ENCODE results near the gene KIAA0040. TPM values are rescaled to one million over a fixed set of nuclear protein-coding genes. Genes with fewer than 3 reads are reported as not detected.

KIAA0040 gene
- total and polyA plus RNA-seq, 4 donors, result 4.6 to 12.0 (median 5.7) TPM

DNA sequence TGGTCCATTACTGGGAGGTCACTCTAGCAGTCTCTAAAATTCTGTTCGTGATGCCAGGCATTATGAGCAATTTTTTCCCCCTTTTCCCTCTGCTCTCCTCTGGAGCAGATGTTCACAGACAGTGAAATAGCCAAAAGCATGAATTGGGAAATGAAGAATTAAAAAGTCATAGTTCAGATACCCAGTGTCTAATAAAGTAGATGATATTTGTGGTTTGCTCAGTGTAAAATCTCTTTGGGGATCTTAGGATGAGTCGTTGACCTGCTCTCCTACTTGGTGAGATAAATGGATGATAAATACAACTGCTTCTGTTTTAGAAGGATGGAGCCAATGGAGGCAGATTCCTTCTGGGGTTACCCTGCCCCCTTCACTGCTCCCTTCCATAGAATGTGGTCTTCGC, 56.3 kb downstream of the KIAA0040 start:
- H3K9me3 ChIP-seq (ENCODE audit: control insufficient read depth in 4 of 4, low read length in 3 of 4), result no peaks in the 10 kb centered on the region
- no peaks in the 10 kb centered on the region for H3K36me3 ChIP-seq (ENCODE audit: control insufficient read depth in 4 of 4, insufficient read depth in 3 of 4, low read depth in 1 of 4, low read length in 3 of 4)
- TF ChIP-seq YY1 (IDR thresholded peaks at IDR 0.05), result no peak
- no peak for TF ChIP-seq FOXA2 (IDR thresholded peaks at IDR 0.05)
- TF ChIP-seq, protein P1, sequence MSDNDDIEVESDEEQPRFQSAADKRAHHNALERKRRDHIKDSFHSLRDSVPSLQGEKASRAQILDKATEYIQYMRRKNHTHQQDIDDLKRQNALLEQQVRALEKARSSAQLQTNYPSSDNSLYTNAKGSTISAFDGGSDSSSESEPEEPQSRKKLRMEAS (IDR thresholded peaks at IDR 0.05), result no peak
- no peak for TF ChIP-seq RXRA (IDR thresholded peaks at IDR 0.05)
- TF ChIP-seq, protein P2, sequence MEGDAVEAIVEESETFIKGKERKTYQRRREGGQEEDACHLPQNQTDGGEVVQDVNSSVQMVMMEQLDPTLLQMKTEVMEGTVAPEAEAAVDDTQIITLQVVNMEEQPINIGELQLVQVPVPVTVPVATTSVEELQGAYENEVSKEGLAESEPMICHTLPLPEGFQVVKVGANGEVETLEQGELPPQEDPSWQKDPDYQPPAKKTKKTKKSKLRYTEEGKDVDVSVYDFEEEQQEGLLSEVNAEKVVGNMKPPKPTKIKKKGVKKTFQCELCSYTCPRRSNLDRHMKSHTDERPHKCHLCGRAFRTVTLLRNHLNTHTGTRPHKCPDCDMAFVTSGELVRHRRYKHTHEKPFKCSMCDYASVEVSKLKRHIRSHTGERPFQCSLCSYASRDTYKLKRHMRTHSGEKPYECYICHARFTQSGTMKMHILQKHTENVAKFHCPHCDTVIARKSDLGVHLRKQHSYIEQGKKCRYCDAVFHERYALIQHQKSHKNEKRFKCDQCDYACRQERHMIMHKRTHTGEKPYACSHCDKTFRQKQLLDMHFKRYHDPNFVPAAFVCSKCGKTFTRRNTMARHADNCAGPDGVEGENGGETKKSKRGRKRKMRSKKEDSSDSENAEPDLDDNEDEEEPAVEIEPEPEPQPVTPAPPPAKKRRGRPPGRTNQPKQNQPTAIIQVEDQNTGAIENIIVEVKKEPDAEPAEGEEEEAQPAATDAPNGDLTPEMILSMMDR (IDR thresholded peaks at IDR 0.05; ENCODE audit: low read depth, low read length, missing input control), result no peak
- TF ChIP-seq NR2F2 (IDR thresholded peaks at IDR 0.05), result no peak
- no peak for DNase-seq (ENCODE audit: low spot score)
- H3K4me3 ChIP-seq (ENCODE audit: low read depth in 1 of 3, low read length in 3 of 3), result no peak overlapping the region
- H3K27ac ChIP-seq (ENCODE audit: low read depth in 1 of 2, low read length in 2 of 2), result no peak overlapping the region
- H3K27me3 ChIP-seq (ENCODE audit: control insufficient read depth in 4 of 4, insufficient read depth in 4 of 4, low read length in 3 of 4), result no peaks in the 10 kb centered on the region
- no peak overlapping the region for H3K9ac ChIP-seq (ENCODE audit: low read depth in 1 of 2, low read length in 2 of 2)
- 92% methylated on average over 3 of the region's 3 CpGs for WGBS
- H3K4me1 ChIP-seq (ENCODE audit: control insufficient read depth in 4 of 4, insufficient read depth in 4 of 4, low read length in 3 of 4), result peaks cover 0 to 28% (median 18%) of the 10 kb centered on the region in 4 donors

DNA sequence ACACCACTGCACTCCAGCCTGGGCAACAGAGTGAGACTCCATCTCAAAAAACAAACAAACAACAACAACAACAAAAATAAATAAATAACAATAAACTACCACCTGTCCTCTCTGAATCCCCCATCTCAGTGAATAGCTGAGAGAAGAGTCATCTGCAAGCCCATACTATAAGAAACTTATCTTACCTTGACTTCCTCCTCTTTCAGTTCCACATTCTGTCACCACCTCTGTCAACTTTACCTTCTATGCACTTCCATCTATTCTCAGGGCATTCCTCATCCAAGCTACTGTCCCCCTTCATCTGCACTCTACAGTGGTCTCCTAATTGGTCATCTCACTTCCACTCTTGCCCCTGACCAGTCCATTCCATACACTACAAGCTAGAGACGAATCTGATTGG, 58.1 kb downstream of the KIAA0040 start:
- no peak overlapping the region for H3K4me3 ChIP-seq (ENCODE audit: low read depth in 1 of 3, low read length in 3 of 3)
- TF ChIP-seq, protein P1 (IDR thresholded peaks at IDR 0.05), result no peak
- 86% methylated on average over 1 of the region's 1 CpG for WGBS
- H3K9me3 ChIP-seq (ENCODE audit: control insufficient read depth in 4 of 4, low read length in 3 of 4), result no peaks in the 10 kb centered on the region
- no peaks in the 10 kb centered on the region for H3K36me3 ChIP-seq (ENCODE audit: control insufficient read depth in 4 of 4, insufficient read depth in 3 of 4, low read depth in 1 of 4, low read length in 3 of 4)
- no peak for DNase-seq (ENCODE audit: low spot score)
- H3K9ac ChIP-seq (ENCODE audit: low read depth in 1 of 2, low read length in 2 of 2), result no peak overlapping the region
- H3K27ac ChIP-seq (ENCODE audit: low read depth in 1 of 2, low read length in 2 of 2), result no peak overlapping the region
- H3K27me3 ChIP-seq (ENCODE audit: control insufficient read depth in 4 of 4, insufficient read depth in 4 of 4, low read length in 3 of 4), result no peaks in the 10 kb centered on the region
- H3K4me1 ChIP-seq (ENCODE audit: control insufficient read depth in 4 of 4, insufficient read depth in 4 of 4, low read length in 3 of 4), result peaks cover 0 to 37% (median 24%) of the 10 kb centered on the region in 4 donors

DNA sequence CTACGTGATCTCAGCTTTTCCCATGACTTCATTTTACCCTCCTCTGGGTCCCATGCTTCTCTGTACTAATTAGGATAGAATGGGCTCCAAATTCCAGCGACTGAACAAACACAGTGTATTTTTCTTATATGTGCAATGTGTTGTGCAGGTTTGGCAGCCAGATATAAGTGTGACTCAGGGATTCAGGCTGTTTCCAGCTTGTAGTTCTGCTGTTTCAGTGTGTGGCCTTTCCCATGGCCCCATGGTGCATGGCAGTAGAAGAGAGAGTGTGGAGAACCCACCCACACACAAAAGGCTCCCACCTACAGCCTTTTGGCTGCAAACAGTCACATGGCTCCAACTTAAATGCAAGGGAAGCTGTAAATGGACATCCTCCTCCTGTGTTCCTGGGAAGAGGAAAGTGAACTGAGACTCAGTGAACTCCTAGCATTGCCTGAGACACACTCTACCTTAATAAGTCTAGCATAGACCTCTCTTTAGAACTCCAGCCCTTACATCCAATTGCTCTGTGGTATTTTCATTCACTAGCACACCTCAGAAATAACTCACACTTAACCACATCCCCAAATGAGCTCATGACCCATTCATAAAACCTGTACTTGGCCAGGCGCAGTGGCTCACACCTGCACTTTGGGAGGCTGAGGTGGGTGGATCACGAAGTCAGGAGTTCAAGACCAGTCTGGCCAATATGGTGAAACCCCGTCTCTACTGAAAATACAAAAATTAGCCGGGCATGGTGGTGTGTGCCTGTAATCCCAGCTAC, 58.7 kb downstream of the KIAA0040 start:
- Histone ChIP-seq H3K4me1 (ENCODE audit: control insufficient read depth in 4 of 4, insufficient read depth in 4 of 4, low read length in 3 of 4) (peaks cover 0 to 37% (median 26%) of the 10 kb centered on the region in 4 donors), H3K27me3 (ENCODE audit: control insufficient read depth in 4 of 4, insufficient read depth in 4 of 4, low read length in 3 of 4) (no peaks in the 10 kb centered on the region), H3K27ac (ENCODE audit: low read depth in 1 of 2, low read length in 2 of 2) (no peak overlapping the region), H3K9ac (ENCODE audit: low read depth in 1 of 2, low read length in 2 of 2) (no peak overlapping the region), H3K4me3 (ENCODE audit: low read depth in 1 of 3, low read length in 3 of 3) (no peak overlapping the region), H3K9me3 (ENCODE audit: control insufficient read depth in 4 of 4, low read length in 3 of 4) (no peaks in the 10 kb centered on the region), H3K36me3 (ENCODE audit: control insufficient read depth in 4 of 4, insufficient read depth in 3 of 4, low read depth in 1 of 4, low read length in 3 of 4) (no peaks in the 10 kb centered on the region)
- no peak for TF ChIP-seq JUND (IDR thresholded peaks at IDR 0.05)
- 86% methylated on average over 6 of the region's 6 CpGs for WGBS
- no peak for DNase-seq (ENCODE audit: low spot score)

DNA sequence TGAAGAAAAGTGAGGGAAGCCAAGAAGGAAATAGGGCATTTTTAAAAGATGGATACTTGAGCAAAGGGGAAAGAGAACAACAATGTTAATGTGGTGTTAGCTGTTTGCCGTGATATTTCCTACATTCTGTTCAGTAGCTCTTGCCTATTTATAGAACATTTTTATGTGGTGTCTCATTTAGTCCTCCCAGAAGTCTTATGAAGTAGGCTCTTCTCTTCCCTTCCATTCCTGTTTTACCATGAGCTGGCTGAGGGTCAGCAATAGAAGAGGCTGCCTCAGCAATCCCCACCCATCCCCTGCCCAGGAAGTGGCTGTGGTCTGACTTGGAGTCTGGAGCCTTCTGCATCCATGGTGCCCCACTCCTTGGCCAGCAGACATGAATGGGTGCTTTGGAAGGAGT, 60.1 kb downstream of the KIAA0040 start:
- WGBS, result 80% methylated on average over 1 of the region's 1 CpG
- H3K27ac ChIP-seq (ENCODE audit: low read depth in 1 of 2, low read length in 2 of 2), result no peak overlapping the region
- DNase-seq (ENCODE audit: low spot score), result no peak
- no peak overlapping the region for H3K9ac ChIP-seq (ENCODE audit: low read depth in 1 of 2, low read length in 2 of 2)
- H3K36me3 ChIP-seq (ENCODE audit: control insufficient read depth in 4 of 4, insufficient read depth in 3 of 4, low read depth in 1 of 4, low read length in 3 of 4), result no peaks in the 10 kb centered on the region
- no peaks in the 10 kb centered on the region for H3K27me3 ChIP-seq (ENCODE audit: control insufficient read depth in 4 of 4, insufficient read depth in 4 of 4, low read length in 3 of 4)
- H3K4me3 ChIP-seq (ENCODE audit: low read depth in 1 of 3, low read length in 3 of 3), result no peak overlapping the region
- peaks cover 5 to 37% (median 27%) of the 10 kb centered on the region in 4 donors for H3K4me1 ChIP-seq (ENCODE audit: control insufficient read depth in 4 of 4, insufficient read depth in 4 of 4, low read length in 3 of 4)
- H3K9me3 ChIP-seq (ENCODE audit: control insufficient read depth in 4 of 4, low read length in 3 of 4), result no peaks in the 10 kb centered on the region
- no peak for TF ChIP-seq TAF1 (conservative IDR thresholded peaks at IDR 0.05)
- TF ChIP-seq, protein P1 (IDR thresholded peaks at IDR 0.05), result no peak
- TF ChIP-seq NR2F2 (IDR thresholded peaks at IDR 0.05), result no peak
- TF ChIP-seq, protein P3, sequence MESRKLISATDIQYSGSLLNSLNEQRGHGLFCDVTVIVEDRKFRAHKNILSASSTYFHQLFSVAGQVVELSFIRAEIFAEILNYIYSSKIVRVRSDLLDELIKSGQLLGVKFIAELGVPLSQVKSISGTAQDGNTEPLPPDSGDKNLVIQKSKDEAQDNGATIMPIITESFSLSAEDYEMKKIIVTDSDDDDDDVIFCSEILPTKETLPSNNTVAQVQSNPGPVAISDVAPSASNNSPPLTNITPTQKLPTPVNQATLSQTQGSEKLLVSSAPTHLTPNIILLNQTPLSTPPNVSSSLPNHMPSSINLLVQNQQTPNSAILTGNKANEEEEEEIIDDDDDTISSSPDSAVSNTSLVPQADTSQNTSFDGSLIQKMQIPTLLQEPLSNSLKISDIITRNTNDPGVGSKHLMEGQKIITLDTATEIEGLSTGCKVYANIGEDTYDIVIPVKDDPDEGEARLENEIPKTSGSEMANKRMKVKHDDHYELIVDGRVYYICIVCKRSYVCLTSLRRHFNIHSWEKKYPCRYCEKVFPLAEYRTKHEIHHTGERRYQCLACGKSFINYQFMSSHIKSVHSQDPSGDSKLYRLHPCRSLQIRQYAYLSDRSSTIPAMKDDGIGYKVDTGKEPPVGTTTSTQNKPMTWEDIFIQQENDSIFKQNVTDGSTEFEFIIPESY (IDR thresholded peaks at IDR 0.05), result no peak
- TF ChIP-seq, protein P2 (IDR thresholded peaks at IDR 0.05; ENCODE audit: low read depth, low read length, missing input control), result no peak
- TF ChIP-seq JUND (IDR thresholded peaks at IDR 0.05), result no peak
- no peak for TF ChIP-seq FOXA2 (IDR thresholded peaks at IDR 0.05)
- TF ChIP-seq SP1 (IDR thresholded peaks at IDR 0.05), result no peak
